HG03558 (cell line): Measurements from ENCODE around the gene NDUFA8.
"Not testable (repeated sequence)": the region's sequence is repeated elsewhere in the genome, so short reads cannot be mapped to it uniquely, and the experiment has no call there.

Source experiments
- ATAC-seq: cut with Tn5 transposase; IDR thresholded peaks from one replicate; pipeline ENCODE4 v1.9.1; 2021; ENCODE audit warnings: moderate number of reproducible peaks; ENCODE audit not compliant: unreplicated experiment; ENCODE audit errors: extremely low read depth

The NDUFA8 gene

DNA sequence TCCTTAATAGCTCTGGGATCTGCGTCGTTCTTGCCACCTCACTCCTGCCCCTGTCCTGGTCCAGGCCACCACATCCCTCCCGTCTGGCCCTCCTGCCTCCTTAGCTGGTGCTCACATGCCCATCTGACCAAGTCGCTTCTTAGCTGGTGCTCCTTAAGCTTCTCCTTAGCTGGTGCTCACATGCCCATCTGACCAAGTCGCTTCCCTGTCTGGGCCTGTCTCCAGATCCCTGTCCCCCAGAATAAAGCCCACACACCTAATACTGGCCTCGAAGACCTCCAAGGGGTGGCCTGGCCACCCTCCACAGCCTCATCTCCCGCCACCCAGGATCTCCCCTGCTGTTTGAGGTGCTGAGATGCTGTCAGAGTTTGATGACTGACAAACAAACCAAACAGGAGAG lies 35.1 kb downstream of the NDUFA8 start:
- ATAC-seq = no peak

DNA sequence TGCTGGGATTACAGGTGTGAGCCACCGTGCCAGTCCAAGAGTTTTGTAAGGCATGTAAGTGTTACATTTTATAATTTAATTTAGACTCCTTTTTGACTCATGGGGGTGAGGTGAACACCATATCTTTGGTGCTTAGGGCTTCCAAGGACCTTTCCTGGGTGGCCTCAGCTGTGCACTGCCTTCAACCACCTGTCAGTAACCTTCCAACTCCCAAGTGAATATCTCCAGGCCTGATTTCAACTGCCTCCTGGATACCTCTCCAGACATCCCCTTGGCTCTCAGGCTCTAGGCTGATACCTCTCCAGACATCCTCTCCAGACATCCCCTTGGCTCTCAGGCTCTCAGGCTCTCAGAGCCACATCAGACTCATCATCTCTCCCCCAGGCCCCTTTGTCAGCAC lies 35.5 kb downstream of the NDUFA8 start:
- no peak for ATAC-seq

- ATAC-seq = no peak
These were observed 36.5 kb downstream of the NDUFA8 start for GRCh38 chr9:122122903-122123632.

DNA sequence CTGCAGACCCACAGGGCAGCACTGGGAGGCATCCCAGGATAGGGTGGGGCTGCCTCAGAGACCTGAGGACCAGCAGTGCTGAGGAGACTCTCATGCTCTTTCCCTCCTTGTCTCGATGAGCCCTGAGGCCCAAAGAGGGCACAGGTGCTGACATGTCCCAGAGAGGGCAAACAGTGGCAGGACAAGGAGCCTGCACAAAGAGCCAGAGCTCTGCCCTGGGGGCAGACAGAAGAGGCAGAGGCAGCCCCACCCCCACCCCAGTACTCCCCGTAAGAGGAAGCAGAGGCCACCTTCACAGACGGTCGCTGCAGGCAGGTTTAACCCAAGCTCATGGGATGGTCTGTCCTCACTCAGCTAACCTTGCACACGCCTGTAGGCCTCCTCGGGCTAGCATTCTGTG lies 37.1 kb downstream of the NDUFA8 start:
- no peak for ATAC-seq

DNA sequence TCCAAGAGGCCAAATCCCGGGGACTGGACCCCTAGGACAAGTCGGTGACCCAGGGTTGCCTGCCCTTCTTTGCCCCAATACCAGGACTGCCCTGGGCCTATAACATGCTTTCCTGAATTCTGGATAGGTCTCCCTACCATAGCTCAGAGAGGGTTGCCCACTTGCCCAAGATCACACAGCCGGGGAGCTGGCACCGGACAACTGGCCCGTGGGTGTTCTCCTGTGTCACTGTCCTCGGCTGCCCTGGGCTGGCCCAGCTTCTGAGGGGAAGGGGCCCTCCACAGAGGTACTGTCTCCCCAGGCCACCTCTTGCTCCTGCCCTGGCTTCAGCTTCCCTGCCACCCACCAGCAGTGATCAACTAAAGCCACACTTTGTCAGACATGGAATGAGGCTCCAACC lies 37.6 kb downstream of the NDUFA8 start:
- ATAC-seq = no peak

DNA sequence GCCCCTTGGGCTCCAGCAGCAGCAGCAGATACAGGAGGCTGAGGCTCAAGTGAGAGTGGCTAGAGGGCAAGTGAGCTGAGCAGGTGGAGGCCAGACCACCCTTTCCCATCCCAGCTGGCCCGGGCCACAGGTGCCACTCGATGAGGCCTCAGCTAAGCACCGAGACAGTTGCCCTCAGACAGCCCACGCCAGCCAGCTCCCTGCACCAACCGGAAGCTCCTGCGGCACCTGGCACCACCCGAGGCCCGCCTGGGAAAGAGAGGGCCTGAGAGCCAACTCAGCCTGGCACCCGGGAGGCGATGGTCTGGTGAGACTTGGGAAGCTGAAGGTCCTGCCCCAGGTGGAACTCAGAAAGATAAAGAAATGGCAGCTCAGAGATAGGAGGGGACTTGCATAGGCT lies 38.2 kb downstream of the NDUFA8 start:
- no peak for ATAC-seq

GRCh38 chr9:122120316-122121071 lies 39.1 kb downstream of the NDUFA8 start:
- no peak for ATAC-seq

- ATAC-seq = no peak
These were observed 39.9 kb downstream of the NDUFA8 start for GRCh38 chr9:122119721-122120120.

DNA sequence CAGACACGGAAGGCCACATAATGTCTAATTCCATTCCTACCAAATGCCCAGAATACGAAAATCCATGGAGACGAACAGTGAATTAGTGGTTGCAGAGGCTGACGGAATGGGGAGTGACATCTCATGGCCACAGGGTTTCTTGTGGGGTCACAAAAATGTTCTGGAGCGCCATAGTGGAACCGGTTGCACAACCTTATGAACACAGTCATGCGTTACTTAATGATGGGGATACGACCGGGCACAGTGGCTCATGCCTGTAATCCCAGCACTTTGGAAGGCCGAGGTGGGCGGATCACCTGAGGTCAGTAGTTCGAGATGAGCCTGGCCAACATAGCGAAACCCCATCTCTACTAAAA lies 40.4 kb downstream of the NDUFA8 start:
- no peak for ATAC-seq

DNA sequence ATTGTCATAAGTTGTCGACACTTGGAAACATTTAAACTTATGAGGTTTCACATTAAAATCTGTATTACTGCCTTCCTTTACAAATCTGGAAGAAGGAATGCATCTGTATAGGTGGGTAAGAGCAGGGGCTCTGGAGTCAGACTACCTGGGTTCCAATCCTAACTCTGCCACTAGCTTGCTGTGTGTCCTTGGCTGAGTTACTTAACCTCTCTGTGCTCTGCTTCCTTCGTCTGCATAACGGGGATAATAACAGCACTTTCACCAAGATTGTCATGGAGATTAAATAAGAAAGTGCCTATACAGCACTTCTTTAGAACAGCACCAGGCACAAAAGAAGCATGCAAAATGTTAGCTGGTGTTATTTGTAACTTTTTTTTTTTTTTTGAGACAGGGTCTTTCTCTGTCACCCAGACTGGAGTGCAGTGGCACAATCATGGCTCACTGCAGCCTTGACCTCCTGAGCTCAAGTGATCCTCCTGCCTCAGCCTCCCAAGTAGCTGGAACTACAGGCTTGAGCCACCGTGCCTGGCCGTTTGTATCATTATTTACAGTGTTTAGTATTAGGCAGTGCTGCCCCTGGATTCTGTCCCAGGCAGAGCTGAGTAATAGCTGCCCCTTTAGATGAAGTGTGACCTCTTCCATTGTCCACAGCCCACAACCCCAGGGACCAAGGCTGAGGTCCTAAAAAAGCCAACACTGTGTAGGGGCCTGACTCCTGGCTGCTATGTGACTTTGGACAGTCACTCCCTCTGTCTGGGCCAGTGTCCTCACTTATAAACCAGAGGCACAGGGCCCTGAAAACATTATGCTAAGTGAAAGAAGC lies 41.0 kb downstream of the NDUFA8 start:
- no peak for ATAC-seq

- ATAC-seq = not testable (repeated sequence)
These were observed 42.3 kb downstream of the NDUFA8 start for GRCh38 chr9:122117241-122117640.

DNA sequence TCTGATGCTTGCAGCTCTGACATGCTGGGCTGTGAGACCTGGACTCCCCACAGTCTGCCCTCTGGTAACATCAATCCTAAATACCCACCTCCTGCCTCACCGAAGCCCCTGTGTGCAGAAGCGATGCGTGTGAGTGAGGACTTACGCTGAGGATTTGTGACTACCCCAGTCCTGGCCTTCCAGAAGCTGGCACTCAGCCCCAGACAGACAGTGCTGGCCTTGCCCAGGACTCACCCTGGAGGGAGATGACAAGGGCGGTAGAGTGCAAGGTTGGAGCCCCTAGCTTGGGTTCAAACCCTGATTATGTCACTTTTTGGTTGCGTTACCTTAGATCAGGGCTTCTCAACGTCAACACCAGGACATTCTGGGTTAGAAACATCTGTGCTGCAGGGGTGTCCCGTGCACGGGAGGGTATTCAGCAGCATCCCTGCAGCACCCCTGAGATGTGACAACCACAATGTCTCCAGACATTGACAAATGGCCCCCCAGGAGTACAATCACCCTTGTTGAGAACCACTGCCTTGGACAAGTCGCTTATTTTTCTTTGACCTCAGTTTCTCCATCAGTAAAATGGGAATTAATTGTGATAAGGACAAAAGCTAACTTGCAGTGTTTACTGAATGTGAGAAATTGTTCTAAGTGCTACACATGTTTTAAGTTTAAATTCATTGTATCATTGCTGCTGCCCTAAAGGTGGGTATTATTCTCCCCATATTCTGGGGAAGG lies 43.0 kb downstream of the NDUFA8 start:
- ATAC-seq = no peak

GRCh38 chr9:122116040-122116439 lies 43.5 kb downstream of the NDUFA8 start:
- no peak for ATAC-seq

GRCh38 chr9:122115176-122116035 lies 44.2 kb downstream of the NDUFA8 start:
- no peak for ATAC-seq

DNA sequence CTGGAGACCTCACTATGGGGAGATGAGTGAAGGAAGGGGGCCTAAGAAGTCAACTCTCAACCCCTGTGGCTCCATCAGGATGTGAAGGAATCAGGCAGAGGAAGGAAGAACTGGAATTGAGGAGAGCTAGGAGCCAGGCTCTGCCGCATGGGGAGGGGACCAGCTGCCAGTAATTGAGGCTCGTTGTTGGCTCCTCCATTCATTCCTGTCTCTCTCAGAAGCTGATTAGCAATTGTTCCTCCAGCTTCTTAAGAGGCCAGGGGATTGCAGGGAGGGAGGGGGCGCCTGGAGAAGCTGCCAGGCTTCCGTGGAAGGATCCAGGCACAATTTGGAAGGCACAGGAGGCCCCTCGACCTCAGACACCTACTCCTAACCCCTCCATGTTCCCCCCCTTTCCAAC lies 46.0 kb downstream of the NDUFA8 start:
- ATAC-seq = no peak

GRCh38 chr9:122112238-122112637 lies 47.3 kb downstream of the NDUFA8 start:
- ATAC-seq = no peak

- ATAC-seq = no peak
These were observed 48.0 kb downstream of the NDUFA8 start for GRCh38 chr9:122111413-122112085.

GRCh38 chr9:122110100-122110833 lies 49.3 kb downstream of the NDUFA8 start:
- ATAC-seq = no peak
